ENCODE measurements around the gene TRIM41.

DNA sequence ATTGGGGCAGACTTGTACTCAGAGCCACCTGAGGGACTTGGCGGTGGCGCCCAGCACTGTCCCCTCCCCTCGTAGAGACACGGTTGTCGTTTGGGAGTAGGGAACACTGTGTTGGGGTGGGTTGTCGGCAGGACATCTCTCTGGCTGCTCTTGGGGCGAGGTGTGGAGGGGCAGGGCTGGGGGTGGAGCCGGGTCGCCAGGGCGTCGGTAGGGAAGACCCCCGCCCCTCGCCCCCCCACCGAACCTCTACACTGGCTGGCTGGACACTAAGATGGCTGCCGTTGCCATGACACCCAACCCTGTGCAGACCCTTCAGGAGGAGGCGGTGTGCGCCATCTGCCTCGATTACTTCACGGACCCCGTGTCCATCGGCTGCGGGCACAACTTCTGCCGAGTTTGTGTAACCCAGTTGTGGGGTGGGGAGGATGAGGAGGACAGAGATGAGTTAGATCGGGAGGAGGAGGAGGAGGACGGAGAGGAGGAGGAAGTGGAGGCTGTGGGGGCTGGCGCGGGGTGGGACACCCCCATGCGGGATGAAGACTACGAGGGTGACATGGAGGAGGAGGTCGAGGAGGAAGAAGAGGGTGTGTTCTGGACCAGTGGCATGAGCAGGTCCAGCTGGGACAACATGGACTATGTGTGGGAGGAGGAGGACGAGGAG lies 778 bp downstream of the TRIM41 start:
- TF ChIP-seq, protein P1, sequence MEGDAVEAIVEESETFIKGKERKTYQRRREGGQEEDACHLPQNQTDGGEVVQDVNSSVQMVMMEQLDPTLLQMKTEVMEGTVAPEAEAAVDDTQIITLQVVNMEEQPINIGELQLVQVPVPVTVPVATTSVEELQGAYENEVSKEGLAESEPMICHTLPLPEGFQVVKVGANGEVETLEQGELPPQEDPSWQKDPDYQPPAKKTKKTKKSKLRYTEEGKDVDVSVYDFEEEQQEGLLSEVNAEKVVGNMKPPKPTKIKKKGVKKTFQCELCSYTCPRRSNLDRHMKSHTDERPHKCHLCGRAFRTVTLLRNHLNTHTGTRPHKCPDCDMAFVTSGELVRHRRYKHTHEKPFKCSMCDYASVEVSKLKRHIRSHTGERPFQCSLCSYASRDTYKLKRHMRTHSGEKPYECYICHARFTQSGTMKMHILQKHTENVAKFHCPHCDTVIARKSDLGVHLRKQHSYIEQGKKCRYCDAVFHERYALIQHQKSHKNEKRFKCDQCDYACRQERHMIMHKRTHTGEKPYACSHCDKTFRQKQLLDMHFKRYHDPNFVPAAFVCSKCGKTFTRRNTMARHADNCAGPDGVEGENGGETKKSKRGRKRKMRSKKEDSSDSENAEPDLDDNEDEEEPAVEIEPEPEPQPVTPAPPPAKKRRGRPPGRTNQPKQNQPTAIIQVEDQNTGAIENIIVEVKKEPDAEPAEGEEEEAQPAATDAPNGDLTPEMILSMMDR (IDR thresholded peaks at IDR 0.05), result no peak
- TF ChIP-seq POLR2A (IDR thresholded peaks at IDR 0.05), result no peak

Measured in adrenal gland (tissue), 5 donors.